HepG2 (cell line): ENCODE measurements around the gene PIEZO1. TPM values are rescaled to one million over a fixed set of nuclear protein-coding genes. Genes with fewer than 3 reads are reported as not detected.

ENCODE experiments used
- EED ChIP-seq: sonication (generic); formaldehyde crosslinking; IDR thresholded peaks from 2 replicates; pipeline ENCODE4 v1.5.0; 2020; ENCODE audit warnings: mild to moderate bottlenecking, missing genetic modification reagents
- ELF3 ChIP-seq: IDR thresholded peaks from 2 replicates; pipeline ENCODE4 v1.6.1; 2016; ENCODE audit warnings: missing genetic modification reagents, missing compliant biosample characterization
- FOSL2 ChIP-seq: sonication (generic); formaldehyde crosslinking; IDR thresholded peaks from 2 replicates; pipeline ENCODE4 v1.4.0; 2020; ENCODE audit warnings: missing genetic modification reagents
- HOXA9 ChIP-seq: sonication (generic); formaldehyde crosslinking; IDR thresholded peaks from 2 replicates; pipeline ENCODE4 v1.8.1; 2022; ENCODE audit warnings: missing genetic modification reagents, mild to moderate bottlenecking, moderate library complexity, borderline replicate concordance
- KDM6A ChIP-seq: IDR thresholded peaks from 2 replicates; pipeline ENCODE4 v1.6.1; 2016; ENCODE audit warnings: low read depth
- NFKBIZ ChIP-seq: IDR thresholded peaks from 2 replicates; pipeline ENCODE4 v1.6.1; 2018; ENCODE audit warnings: missing genetic modification reagents, missing compliant biosample characterization
- SIN3B ChIP-seq: fragments of 150-350 bp; IDR thresholded peaks from 2 replicates; pipeline ENCODE4 v1.6.1; 2014; ENCODE audit warnings: low read length
- TGIF2 ChIP-seq: IDR thresholded peaks from 2 replicates; pipeline ENCODE4 v1.6.1; 2016; ENCODE audit warnings: control low read depth, missing compliant biosample characterization
- ZBTB7B ChIP-seq: sonication (generic); formaldehyde crosslinking; IDR thresholded peaks from 2 replicates; pipeline ENCODE4 v1.4.0; 2020; ENCODE audit warnings: missing genetic modification reagents
- ZFX ChIP-seq: sonication (generic); formaldehyde crosslinking; IDR thresholded peaks from 2 replicates; pipeline ENCODE4 v1.4.0; 2020; ENCODE audit warnings: mild to moderate bottlenecking, low read depth, missing genetic modification reagents, moderate library complexity
- ZNF3 ChIP-seq: IDR thresholded peaks from 2 replicates; pipeline ENCODE4 v1.7.0; 2017; ENCODE audit warnings: inconsistent platforms
- ZNF446 ChIP-seq: sonication (generic); formaldehyde crosslinking; IDR thresholded peaks from 2 replicates; pipeline ENCODE4 v1.5.0; 2020; ENCODE audit warnings: mild to moderate bottlenecking, missing genetic modification reagents
- ZNF746 ChIP-seq: sonication (generic); formaldehyde crosslinking; IDR thresholded peaks from 2 replicates; pipeline ENCODE4 v1.8.0; 2022; ENCODE audit warnings: mild to moderate bottlenecking, missing genetic modification reagents
- ZNF788 ChIP-seq: sonication (generic); formaldehyde crosslinking; IDR thresholded peaks from 2 replicates; pipeline ENCODE4 v1.5.0; 2020; ENCODE audit warnings: mild to moderate bottlenecking, missing genetic modification reagents, borderline replicate concordance
- polyA plus RNA-seq, 8 experiments: library from polyadenylated mRNA; depleted of rRNA in 3 of 8; stranded (reverse) in 7 of 8; unstranded in 1 of 8; fragments of >200 nt; fragmentation: Illumina TruSeq in 4 of 8; extraction: Trizol in 4 of 8; gene quantifications; 2 replicates each; pipeline versions ENCODE4 v1.2.1 to v1.2.3, GENCODE V29; 2011 to 2016; ENCODE audit warnings: low read depth in 4 of 8, missing spikeins in 1 of 8, mixed read lengths in 1 of 8; ENCODE audit not compliant: insufficient read depth in 1 of 8
- total RNA-seq, 5 experiments: library from RNA; depleted of rRNA; stranded (reverse); fragments of >200 nt; fragmentation: Illumina TruSeq; extraction: Trizol; gene quantifications; 2 replicates each; pipeline ENCODE4 v1.2.3, GENCODE V29; 2016; ENCODE audit warnings: low read depth in 1 of 5
- TF ChIP-seq, protein P1 (sequence below): sonication (generic); formaldehyde crosslinking; IDR thresholded peaks from 2 replicates; pipeline ENCODE4 v1.4.0; 2020; ENCODE audit warnings: missing genetic modification reagents
- TF ChIP-seq, protein P2 (sequence below): sonication (generic); formaldehyde crosslinking; conservative IDR thresholded peaks from 2 replicates; pipeline ENCODE4 v1.4.0; 2020; ENCODE audit warnings: missing genetic modification reagents
- TF ChIP-seq, protein P3 (sequence below): IDR thresholded peaks from 2 replicates; pipeline ENCODE4 v1.6.1; 2016; ENCODE audit warnings: missing compliant biosample characterization, missing genetic modification reagents, borderline replicate concordance
- TF ChIP-seq, protein P4 (sequence below): sonication (generic); formaldehyde crosslinking; IDR thresholded peaks from 2 replicates; pipeline ENCODE4 v1.5.0; 2020; ENCODE audit warnings: mild to moderate bottlenecking, missing genetic modification reagents
- TF ChIP-seq, protein P5 (sequence below): sonication (generic); formaldehyde crosslinking; IDR thresholded peaks from 2 replicates; pipeline ENCODE4; 2020; ENCODE audit warnings: missing genetic modification reagents, mild to moderate bottlenecking, borderline replicate concordance

PIEZO1 gene
- total and polyA plus RNA-seq, 2 of the 13 experiments (the other 11 are each of a cell fraction or from before 2014, with no cell fraction given) = 67.9 to 85.0 TPM

DNA sequence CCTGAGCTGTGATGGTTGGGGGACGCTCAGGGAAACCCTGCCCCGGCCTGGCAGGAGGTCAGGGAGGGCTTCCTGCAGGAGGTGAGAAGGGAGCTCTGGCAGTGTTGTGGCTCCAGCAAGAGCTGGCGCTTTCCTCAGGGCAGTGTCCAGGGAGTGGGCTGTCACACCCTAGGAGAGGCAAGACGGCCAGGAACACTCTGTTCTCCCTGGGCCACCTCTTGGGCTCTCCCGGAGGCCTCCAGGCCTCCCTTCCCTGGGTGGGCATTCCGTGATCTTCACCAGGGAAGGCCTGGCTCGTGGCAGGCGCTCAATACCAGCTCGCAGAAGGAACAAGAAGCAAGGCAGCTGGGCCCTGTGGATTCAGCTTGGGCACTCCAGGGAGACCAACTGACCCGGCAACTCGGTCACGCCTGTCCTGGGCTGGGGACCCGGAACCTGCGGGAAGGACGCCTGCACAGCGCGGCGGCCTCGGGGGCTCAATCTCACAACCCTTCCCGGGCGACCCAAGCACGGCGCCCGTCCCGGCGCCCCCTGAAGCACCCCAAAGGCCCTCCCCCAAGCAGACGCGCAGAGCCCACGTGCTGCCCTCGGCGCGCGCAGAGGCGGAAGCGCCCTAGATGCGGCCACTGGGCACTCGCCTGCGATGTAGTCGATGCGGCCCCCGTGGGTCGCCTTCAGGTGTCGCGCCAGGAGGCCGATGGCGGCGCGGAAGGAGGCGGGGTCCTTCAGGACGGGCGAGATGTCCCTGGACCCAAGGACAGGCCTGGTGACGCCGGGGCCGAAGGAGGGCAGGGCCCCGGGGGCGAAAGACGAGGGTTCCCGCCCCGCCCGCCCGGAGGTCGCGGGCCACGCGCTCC lies 26.1 kb upstream of the PIEZO1 start (continued):
- TF ChIP-seq ZNF788 (CRISPR knock-in tag) (no peak), TGIF2 (CRISPR knock-in tag) (peak; percentile 81; the same call in 1 of the 2 replicates), SIN3B (no peak), ZBTB7B (peak; percentile 65; the same call in 1 of the 2 replicates), ZNF446 (CRISPR knock-in tag) (no peak; the same call in 1 of the 2 replicates), HOXA9 (CRISPR knock-in tag) (no peak), ZNF3 (no peak), ZNF746 (peak; percentile 8; the same call in 1 of the 2 replicates), FOSL2 (CRISPR knock-in tag) (peak; percentile 35; the same call in 1 of the 2 replicates), NFKBIZ (peak; percentile 61; the same call in 1 of the 2 replicates), KDM6A (CRISPR knock-in tag) (no peak), ZFX (CRISPR knock-in tag) (no peak), EED (CRISPR knock-in tag) (no peak), ELF3 (CRISPR knock-in tag) (peak; percentile 58)
- TF ChIP-seq, protein P1, sequence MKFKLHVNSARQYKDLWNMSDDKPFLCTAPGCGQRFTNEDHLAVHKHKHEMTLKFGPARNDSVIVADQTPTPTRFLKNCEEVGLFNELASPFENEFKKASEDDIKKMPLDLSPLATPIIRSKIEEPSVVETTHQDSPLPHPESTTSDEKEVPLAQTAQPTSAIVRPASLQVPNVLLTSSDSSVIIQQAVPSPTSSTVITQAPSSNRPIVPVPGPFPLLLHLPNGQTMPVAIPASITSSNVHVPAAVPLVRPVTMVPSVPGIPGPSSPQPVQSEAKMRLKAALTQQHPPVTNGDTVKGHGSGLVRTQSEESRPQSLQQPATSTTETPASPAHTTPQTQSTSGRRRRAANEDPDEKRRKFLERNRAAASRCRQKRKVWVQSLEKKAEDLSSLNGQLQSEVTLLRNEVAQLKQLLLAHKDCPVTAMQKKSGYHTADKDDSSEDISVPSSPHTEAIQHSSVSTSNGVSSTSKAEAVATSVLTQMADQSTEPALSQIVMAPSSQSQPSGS (CRISPR knock-in tag) = peak; percentile 20; the same call in 1 of the 2 replicates
- TF ChIP-seq, protein P2, sequence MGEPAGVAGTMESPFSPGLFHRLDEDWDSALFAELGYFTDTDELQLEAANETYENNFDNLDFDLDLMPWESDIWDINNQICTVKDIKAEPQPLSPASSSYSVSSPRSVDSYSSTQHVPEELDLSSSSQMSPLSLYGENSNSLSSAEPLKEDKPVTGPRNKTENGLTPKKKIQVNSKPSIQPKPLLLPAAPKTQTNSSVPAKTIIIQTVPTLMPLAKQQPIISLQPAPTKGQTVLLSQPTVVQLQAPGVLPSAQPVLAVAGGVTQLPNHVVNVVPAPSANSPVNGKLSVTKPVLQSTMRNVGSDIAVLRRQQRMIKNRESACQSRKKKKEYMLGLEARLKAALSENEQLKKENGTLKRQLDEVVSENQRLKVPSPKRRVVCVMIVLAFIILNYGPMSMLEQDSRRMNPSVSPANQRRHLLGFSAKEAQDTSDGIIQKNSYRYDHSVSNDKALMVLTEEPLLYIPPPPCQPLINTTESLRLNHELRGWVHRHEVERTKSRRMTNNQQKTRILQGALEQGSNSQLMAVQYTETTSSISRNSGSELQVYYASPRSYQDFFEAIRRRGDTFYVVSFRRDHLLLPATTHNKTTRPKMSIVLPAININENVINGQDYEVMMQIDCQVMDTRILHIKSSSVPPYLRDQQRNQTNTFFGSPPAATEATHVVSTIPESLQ (CRISPR knock-in tag) = no peak
- TF ChIP-seq, protein P3, sequence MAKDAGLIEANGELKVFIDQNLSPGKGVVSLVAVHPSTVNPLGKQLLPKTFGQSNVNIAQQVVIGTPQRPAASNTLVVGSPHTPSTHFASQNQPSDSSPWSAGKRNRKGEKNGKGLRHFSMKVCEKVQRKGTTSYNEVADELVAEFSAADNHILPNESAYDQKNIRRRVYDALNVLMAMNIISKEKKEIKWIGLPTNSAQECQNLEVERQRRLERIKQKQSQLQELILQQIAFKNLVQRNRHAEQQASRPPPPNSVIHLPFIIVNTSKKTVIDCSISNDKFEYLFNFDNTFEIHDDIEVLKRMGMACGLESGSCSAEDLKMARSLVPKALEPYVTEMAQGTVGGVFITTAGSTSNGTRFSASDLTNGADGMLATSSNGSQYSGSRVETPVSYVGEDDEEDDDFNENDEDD = peak; percentile 71; the same call in 1 of the 2 replicates
- TF ChIP-seq, protein P4, sequence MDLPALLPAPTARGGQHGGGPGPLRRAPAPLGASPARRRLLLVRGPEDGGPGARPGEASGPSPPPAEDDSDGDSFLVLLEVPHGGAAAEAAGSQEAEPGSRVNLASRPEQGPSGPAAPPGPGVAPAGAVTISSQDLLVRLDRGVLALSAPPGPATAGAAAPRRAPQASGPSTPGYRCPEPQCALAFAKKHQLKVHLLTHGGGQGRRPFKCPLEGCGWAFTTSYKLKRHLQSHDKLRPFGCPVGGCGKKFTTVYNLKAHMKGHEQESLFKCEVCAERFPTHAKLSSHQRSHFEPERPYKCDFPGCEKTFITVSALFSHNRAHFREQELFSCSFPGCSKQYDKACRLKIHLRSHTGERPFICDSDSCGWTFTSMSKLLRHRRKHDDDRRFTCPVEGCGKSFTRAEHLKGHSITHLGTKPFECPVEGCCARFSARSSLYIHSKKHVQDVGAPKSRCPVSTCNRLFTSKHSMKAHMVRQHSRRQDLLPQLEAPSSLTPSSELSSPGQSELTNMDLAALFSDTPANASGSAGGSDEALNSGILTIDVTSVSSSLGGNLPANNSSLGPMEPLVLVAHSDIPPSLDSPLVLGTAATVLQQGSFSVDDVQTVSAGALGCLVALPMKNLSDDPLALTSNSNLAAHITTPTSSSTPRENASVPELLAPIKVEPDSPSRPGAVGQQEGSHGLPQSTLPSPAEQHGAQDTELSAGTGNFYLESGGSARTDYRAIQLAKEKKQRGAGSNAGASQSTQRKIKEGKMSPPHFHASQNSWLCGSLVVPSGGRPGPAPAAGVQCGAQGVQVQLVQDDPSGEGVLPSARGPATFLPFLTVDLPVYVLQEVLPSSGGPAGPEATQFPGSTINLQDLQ (CRISPR knock-in tag) = 0 out of 2 replicates have a peak, but pooled peaks have one; percentile 38
- TF ChIP-seq, protein P5, sequence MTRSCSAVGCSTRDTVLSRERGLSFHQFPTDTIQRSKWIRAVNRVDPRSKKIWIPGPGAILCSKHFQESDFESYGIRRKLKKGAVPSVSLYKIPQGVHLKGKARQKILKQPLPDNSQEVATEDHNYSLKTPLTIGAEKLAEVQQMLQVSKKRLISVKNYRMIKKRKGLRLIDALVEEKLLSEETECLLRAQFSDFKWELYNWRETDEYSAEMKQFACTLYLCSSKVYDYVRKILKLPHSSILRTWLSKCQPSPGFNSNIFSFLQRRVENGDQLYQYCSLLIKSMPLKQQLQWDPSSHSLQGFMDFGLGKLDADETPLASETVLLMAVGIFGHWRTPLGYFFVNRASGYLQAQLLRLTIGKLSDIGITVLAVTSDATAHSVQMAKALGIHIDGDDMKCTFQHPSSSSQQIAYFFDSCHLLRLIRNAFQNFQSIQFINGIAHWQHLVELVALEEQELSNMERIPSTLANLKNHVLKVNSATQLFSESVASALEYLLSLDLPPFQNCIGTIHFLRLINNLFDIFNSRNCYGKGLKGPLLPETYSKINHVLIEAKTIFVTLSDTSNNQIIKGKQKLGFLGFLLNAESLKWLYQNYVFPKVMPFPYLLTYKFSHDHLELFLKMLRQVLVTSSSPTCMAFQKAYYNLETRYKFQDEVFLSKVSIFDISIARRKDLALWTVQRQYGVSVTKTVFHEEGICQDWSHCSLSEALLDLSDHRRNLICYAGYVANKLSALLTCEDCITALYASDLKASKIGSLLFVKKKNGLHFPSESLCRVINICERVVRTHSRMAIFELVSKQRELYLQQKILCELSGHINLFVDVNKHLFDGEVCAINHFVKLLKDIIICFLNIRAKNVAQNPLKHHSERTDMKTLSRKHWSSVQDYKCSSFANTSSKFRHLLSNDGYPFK (CRISPR knock-in tag) = peak; percentile 57; the same call in 1 of the 2 replicates
